OCI-M2 (cell line): ENCODE data around the gene WDR17.

Source experiments
- DNase-seq: peaks from one replicate; lab custom pipeline; 2025; ENCODE audit not compliant: unreplicated experiment; lab: John Stamatoyannopoulos, UW

WDR17 gene

DNA sequence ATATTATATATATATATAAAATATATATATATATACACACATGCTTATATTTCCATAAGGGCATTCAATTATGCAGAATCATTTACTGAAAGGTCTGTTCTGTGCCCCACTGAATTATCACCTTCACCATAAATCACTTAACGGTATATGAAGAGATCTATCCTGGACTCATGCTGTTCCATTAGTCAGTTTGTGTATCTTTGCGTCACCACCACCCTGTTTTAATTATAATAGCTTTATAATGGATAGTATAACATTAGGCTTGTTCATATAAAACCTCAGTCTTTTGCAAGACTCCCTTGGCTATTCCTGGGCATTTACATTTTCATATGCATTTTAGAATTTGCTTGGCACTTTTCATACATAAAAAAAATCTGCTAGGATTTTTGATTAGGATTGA is 19.1 kb downstream of the WDR17 start:
- no peak for DNase-seq

DNA sequence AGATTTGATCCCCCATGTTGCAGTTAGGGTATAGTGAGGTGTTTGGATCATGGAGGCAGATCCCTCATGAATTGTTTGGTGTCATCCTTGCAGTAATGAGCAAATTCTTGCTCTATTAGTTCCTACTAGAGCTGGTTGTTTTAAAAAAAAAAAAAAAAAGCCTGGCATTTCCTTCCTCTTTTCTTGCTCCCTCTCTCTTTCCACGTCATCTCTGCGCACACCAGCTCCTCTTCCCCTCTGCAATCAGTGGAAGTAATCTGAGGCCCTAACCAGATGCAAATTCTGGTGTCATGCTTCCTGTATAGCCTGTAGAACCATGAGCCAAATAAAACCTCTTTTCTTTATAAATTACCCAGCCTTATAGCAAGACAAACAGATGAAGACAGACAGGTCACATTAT is 24.5 kb downstream of the WDR17 start:
- DNase-seq: no peak

- no peak for DNase-seq
These were observed 33.7 kb downstream of the WDR17 start for GRCh38 chr4:176099314-176099713.

- no peak for DNase-seq
These were observed 36.9 kb downstream of the WDR17 start for GRCh38 chr4:176102414-176103063.

DNA sequence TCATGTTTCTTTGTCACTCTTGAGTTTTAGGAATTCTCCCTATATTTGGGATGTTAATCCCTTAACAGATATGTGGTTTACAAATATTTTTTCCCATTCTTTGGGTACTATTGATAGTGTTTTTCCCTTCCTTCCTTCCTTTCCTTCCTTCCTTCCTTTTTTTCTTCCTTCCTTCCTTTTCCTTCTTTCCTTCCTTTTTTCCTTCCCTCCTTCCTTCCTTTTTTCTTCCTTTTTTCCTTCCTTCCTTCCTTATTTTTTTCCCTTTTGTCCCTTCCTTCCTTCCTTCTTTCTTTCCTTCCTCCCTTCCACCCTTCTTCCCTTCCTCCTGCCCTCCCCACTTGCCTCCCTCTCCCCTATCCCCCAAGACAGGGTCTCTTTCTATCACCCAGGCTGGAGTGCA is 42.1 kb downstream of the WDR17 start:
- no peak for DNase-seq

DNA sequence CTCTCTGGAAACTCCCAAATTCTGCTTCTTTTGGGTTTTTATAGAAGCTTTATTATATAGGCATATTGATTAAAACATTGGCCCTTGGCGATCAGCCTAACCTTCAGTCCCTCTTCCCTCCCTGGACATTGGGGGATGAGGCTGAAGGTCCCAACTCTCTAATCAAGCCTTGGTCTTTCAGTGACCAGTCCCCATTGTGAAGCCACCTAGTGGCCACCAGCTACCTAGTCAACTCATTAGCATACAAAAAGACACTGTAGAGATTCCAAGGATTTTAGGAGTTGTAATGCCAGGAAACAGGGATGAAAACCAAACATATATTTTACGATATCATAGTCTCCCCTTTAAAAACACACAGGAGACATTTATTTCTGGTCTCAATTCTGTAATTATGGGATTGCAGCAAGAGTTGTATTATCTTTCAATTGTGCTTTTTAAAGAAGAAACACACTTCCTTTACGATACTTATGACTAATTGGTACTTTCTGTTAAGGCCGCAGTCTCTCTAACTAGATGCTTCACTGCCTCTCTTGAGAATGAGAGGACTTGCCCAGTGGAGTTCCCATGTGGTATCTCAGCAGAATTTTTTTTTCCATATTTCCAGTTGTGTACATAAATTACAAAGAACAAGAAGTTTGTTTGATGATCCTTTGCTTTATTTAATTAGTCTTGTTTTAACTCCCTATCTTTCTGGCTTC is 58.2 kb downstream of the WDR17 start:
- DNase-seq: no peak

DNA sequence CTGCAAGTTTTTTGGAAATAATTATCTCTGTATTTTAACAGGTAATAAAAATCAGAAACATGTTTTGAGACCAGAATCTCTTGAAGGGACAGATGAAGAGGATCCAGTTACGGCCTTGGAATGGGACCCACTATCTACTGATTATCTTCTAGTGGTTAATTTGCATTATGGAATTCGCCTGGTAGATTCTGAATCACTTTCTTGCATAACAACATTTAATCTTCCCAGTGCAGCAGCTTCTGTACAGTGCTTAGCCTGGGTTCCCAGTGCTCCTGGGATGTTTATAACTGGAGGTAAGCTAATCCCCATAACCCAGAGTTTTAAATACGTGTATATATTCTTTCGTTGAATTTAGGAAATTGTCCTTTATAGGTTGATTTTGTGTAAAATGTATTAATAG is 59.4 kb downstream of the WDR17 start:
- DNase-seq: no peak

GRCh38 chr4:176134670-176135069 is 69.0 kb downstream of the WDR17 start:
- DNase-seq: no peak

- DNase-seq: no peak
These were observed 72.0 kb downstream of the WDR17 start for GRCh38 chr4:176137631-176138030.

GRCh38 chr4:176139518-176139917 is 73.9 kb downstream of the WDR17 start:
- no peak for DNase-seq

DNA sequence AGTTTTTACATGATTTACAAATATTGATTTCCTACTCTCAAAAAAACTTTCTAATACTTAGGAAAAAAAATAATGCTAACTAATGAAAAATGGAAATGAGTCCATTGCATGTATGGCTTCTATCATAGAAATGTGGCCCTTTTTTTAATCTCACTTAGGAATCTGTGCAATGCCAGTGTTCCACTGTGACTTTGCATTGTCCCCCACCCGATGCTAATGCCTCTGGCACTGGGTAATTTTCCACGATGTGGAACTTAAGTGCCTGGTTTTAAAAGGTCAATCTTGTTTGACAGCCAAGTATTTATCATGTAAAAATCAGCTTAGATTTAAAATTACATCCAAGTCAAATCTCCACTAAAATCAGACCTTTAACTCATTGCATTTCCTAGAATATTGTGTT is 76.6 kb downstream of the WDR17 start:
- no peak for DNase-seq

DNA sequence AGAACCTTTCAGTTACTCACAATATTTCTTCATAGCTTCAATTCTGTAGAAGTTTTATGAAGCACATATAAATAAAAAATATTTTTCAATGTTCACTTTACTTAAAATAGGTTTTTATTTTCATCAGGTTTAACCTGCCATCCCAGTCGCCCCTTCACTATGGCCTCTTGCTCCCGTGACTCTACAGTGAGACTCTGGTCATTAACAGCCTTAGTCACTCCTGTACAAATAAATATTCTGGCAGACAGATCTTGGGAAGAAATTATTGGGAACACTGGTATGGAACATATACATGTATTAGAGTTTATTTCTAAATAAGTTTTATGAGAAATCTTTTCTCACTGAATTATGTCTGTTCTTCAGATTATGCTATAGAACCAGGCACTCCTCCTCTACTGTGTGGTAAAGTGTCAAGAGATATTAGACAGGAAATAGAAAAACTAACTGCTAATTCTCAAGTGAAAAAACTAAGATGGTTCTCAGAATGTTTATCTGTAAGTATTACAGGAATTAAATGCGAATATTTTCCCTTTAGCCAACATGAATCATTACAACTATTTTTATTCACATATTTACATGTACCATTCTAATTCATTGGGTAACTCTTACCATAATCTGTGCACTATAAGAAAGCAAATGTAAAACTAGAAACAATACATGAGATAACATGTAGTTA is 84.2 kb downstream of the WDR17 start:
- no peak for DNase-seq

GRCh38 chr4:176150356-176150682 is 84.7 kb downstream of the WDR17 start:
- no peak for DNase-seq

- DNase-seq: no peak
These were observed 85.1 kb downstream of the WDR17 start for GRCh38 chr4:176150704-176151103.

DNA sequence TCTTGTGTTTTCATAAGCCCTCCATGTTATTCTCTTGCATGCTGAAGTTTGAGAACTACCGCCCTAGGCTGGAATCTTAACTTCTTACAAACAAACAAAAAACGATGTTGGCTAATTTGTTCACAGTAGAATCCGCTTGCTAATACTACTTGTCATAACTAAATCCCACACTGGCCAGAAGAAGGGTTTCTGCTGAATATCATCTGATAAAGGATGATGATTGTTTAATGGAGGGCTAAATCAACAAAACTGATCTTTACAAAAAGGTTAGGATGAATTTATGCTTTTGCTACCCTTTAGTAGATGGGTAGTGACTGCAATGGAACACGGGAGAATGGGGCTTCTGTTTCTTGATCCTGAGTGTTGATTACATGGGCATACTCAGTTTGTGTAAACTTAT is 87.5 kb downstream of the WDR17 start:
- no peak for DNase-seq

- DNase-seq: no peak
These were observed 91.0 kb downstream of the WDR17 start for GRCh38 chr4:176156656-176157055.

- DNase-seq: no peak
These were observed 97.4 kb downstream of the WDR17 start for GRCh38 chr4:176163041-176163440.

GRCh38 chr4:176185051-176185450 is 119.4 kb downstream of the WDR17 start:
- no peak for DNase-seq

DNA sequence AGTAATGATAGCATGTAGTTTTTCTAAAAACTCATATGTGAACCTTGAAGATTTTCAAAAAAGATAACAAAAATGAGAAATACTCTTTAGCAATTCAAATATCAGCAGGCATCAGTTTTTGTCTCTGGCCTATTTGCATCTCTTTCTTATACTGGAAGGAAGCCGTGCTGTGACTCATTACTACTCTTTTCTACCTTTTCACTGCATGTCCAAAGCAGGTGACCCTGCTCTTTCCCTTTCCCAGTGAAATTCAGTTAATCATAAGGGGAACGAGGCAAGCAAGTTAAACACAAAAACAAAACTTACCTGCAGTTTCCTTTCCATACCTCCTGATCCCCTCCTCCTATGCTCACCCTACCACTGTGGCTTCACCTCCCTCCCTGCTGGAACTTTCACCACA is 120.4 kb downstream of the WDR17 start:
- no peak for DNase-seq

DNA sequence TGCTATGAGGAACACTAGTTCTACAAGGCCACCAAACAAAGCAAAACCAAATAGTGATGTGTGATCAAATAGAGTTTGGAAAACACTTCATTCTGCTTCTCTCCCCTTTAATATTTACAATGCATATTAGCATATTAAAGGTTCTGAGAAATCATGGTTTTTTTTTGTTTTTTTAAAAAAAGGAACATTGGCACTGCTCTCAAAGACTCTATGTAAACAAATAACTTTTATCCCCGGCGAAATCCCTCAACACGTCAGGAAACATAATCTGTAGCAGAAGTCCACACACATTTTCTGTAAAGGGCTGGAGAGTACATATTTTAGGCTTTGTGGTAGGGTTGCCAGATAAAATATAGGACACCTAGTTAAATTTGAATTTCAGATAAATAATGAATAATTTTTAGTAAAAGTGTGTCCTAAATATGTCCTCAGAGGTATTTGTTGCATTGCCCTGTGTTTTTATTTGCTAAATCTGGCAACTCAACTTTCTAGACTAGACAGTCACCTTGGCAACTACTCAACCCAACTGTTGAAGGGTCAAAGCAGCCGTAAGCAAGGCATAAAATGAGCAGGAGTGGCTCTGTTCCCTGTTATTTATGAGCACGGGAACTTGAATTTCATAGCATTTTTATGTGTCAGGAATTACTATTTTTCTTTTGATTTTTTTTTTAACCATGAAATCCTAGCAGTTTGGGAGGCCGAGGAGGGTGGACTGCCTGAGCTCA is 121.2 kb downstream of the WDR17 start:
- DNase-seq: no peak

- DNase-seq: no peak
These were observed 122.0 kb downstream of the WDR17 start for GRCh38 chr4:176187624-176188023.

- no peak for DNase-seq
These were observed 123.0 kb downstream of the WDR17 start for GRCh38 chr4:176188654-176189053.
